Activated naive CD8-positive, alpha-beta T cell treated with anti-CD3 and anti-CD28 coated beads, Interleukin-2, amount 50 U/mL, for 24 hours (primary cell): ENCODE results near the gene CACNB4.
"Not testable (repeated sequence)": the region's sequence is repeated elsewhere in the genome, so short reads cannot be mapped to it uniquely, and the experiment has no call there.

Experiments used
- ATAC-seq: fragments of 150-1000 bp; cut with Tn5 transposase; one replicate; pipeline ENCODE4 v1.10.0; 2021
- DNase-seq: peaks from one replicate; pipeline ENCODE4 v3.0.0; 2021
- H3K27ac Mint-ChIP-seq: one replicate; pipeline ENCODE4 v1.8.0; 2021; ENCODE audit warnings: mild to moderate bottlenecking, mixed read lengths
- H3K27me3 Mint-ChIP-seq: one replicate; pipeline ENCODE4 v1.8.0; 2021; ENCODE audit warnings: mixed read lengths
- H3K36me3 Mint-ChIP-seq: one replicate; pipeline ENCODE4 v1.8.0; 2021; ENCODE audit warnings: low read depth, mixed read lengths
- H3K4me1 Mint-ChIP-seq: one replicate; pipeline ENCODE4 v1.8.0; 2021; ENCODE audit warnings: mixed read lengths
- H3K4me3 Mint-ChIP-seq: one replicate; pipeline ENCODE4 v1.8.0; 2021; ENCODE audit warnings: mild to moderate bottlenecking, moderate library complexity, mixed read lengths
- H3K9me3 Mint-ChIP-seq: one replicate; pipeline ENCODE4 v1.8.0; 2021; ENCODE audit warnings: mixed read lengths

The CACNB4 gene

DNA sequence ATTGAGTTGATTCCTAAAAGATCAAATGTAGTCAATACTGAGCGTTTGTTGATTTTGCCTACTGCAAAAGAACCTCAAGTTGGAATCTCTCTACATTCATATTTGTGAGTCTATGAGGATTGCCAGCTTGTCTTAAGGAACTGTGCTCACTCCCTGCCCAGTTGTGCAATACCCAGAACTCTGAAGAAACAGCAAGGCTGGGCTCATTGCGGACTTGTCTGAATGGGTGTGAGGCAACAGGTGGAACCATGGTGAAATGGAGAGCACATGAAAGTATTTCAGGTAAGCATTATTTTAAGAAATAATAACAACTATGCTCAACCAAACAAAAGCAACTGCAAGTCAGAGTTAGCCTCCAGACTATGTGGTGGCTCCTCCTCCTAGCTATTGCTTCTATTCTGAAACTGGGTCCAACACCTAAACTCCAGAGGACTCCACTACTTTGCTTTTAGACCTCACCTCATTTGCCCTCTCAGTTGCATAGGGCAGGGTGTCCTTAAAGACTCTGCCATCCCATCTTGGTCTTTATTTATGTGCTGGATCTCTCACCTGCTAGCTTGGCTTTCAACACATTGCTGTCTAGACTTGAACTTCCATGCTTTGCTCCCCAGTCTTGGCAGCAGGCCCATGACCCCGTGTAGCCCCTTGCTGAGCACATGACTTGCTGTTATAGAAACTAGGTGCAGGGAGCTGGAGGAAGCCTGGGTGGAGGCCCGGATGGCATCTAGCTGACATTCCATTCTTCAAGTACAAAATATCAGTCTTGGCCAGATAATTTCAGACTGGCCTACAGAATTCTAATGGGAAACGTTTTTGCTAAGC lies 175.8 kb downstream of the CACNB4 start:
- H3K4me3 Mint-ChIP-seq, result no peak overlapping the region
- ATAC-seq (no peak), DNase-seq (no peak)
- H3K4me1 Mint-ChIP-seq, result no peaks in the 10 kb centered on the region
- H3K27me3 Mint-ChIP-seq, result peaks cover 9% of the 10 kb centered on the region
- no peaks in the 10 kb centered on the region for H3K9me3 Mint-ChIP-seq
- H3K36me3 Mint-ChIP-seq, result no peaks in the 10 kb centered on the region
- H3K27ac Mint-ChIP-seq, result no peak overlapping the region

DNA sequence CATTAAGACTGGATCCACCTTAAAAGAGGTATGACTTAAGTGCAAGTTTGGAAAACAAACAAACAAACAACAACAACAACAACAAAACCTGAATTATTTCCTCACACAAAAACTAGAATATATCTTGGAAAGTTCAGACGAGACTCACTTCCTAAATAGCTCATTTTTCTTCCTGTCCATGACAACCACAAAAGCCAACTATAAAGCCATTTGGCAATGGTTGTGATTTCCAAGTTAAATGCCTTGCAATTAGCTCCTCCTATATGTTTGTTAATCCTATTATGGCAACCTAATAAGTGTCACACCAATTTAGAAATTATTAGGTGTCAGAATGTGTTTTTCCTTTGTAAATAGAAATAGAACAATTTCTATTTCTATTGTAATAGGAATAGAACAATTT lies 179.1 kb downstream of the CACNB4 start:
- H3K4me3 Mint-ChIP-seq, result no peak overlapping the region
- H3K4me1 Mint-ChIP-seq, result no peaks in the 10 kb centered on the region
- no peaks in the 10 kb centered on the region for H3K27me3 Mint-ChIP-seq
- H3K9me3 Mint-ChIP-seq, result no peaks in the 10 kb centered on the region
- ATAC-seq (no peak), DNase-seq (no peak)
- H3K27ac Mint-ChIP-seq, result no peak overlapping the region
- no peaks in the 10 kb centered on the region for H3K36me3 Mint-ChIP-seq

DNA sequence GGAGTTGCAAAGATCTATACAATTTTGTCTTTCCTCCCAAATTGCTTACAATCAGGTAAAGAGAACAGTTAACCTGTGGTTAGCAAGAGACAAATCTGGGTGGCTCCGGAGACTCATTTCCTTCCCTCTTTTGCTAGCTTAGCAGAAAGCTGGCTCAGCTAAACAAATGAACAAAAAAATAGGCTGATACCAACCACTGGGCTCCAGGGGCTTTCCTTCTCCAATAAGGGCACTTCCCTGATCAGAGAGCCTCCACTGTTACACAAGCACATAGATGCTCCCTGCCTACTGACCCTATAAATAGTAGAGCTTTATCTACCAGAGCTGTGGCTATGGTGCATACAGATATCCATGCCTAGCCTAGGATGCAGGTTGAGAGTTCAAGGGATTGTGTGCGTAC lies 180.5 kb downstream of the CACNB4 start:
- no peak overlapping the region for H3K27ac Mint-ChIP-seq
- no peaks in the 10 kb centered on the region for H3K36me3 Mint-ChIP-seq
- ATAC-seq, result no peak
- H3K4me3 Mint-ChIP-seq, result no peak overlapping the region
- H3K27me3 Mint-ChIP-seq, result peaks cover 8% of the 10 kb centered on the region
- H3K4me1 Mint-ChIP-seq, result no peaks in the 10 kb centered on the region
- no peak for DNase-seq
- H3K9me3 Mint-ChIP-seq, result no peaks in the 10 kb centered on the region

DNA sequence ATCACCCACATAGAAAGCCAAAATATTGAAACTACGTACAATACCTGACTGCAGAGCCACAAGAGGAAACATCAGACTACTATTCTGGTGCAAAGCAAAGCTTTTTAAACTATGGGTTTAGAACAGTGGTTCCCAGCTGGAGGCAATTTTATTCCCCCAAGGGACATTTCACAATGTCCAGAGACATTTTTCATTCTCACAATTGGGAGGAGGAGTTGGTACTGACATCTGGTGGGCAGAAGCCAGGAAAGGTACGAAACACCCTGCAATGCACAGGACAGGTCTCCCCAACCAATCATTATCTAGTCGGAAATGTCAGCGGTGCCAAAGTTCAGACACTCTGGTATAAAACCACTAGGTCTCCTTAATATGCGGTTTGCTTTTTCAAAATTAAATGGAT lies 182.2 kb downstream of the CACNB4 start:
- Mint-ChIP-seq H3K4me3 (no peak overlapping the region), H3K27me3 (peaks cover 15% of the 10 kb centered on the region), H3K36me3 (no peaks in the 10 kb centered on the region), H3K27ac (no peak overlapping the region), H3K4me1 (no peaks in the 10 kb centered on the region), H3K9me3 (no peaks in the 10 kb centered on the region)
- DNase-seq (no peak), ATAC-seq (no peak)

DNA sequence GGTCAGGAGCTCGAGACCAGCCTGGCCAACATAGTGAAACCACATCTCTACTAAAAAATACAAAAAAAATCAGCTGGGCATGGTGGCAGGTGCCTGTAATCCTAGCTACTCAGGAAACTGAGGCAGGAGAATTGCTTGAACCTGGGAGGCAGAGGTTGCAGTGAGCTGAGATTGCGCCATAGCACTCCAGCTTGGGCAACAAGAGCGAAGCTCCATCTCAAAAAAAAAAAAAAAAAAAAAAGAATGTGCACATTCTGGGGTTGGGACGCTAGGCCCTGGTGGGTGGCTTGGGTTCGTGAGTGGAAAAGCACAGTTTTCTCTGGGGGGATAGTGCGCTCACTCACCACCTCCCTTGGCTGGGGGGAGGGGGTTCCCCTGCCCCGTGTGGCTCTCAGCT lies 183.2 kb downstream of the CACNB4 start:
- ATAC-seq, H3K36me3 Mint-ChIP-seq, H3K9me3 Mint-ChIP-seq, DNase-seq, H3K4me1 Mint-ChIP-seq, H3K27ac Mint-ChIP-seq, H3K4me3 Mint-ChIP-seq: not testable (repeated sequence)
- H3K27me3 Mint-ChIP-seq, result peaks cover 18% of the 10 kb centered on the region

DNA sequence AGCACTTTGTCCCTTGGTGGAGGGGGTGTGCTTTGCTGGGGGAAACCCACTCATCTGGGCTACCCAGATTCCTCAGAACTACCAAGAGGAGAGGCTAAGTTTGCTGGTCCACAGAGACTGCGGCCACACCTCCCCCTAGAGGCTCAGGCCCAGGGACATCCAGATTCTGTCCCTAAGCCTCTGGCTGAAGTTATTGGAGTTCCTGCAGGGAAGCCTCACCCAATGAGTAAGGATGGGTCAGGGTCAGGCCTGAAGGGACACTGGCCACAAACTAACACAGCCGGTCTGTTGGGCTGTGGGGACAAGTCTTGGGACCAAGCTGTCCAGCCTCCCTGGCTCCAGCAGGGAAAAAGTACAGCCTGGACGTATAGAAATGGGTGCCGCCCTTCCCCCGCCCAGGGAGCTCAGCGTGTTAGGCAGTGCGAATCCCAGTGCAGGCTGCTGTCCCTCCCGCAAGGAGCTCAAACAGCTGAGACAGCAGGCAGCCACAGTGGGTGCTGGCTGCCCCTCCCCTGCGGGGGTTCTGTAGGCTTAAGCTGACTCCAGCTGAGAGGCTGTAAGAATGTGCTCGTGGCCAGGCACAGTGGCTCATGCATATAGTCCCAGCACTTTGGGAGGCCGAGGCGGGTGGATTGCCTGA lies 183.7 kb downstream of the CACNB4 start:
- peaks cover 18% of the 10 kb centered on the region for H3K27me3 Mint-ChIP-seq
- no peaks in the 10 kb centered on the region for H3K9me3 Mint-ChIP-seq
- H3K27ac Mint-ChIP-seq, result no peak overlapping the region
- no peak for DNase-seq
- H3K4me1 Mint-ChIP-seq, result no peaks in the 10 kb centered on the region
- H3K36me3 Mint-ChIP-seq, result no peaks in the 10 kb centered on the region
- no peak overlapping the region for H3K4me3 Mint-ChIP-seq
- no peak for ATAC-seq

DNA sequence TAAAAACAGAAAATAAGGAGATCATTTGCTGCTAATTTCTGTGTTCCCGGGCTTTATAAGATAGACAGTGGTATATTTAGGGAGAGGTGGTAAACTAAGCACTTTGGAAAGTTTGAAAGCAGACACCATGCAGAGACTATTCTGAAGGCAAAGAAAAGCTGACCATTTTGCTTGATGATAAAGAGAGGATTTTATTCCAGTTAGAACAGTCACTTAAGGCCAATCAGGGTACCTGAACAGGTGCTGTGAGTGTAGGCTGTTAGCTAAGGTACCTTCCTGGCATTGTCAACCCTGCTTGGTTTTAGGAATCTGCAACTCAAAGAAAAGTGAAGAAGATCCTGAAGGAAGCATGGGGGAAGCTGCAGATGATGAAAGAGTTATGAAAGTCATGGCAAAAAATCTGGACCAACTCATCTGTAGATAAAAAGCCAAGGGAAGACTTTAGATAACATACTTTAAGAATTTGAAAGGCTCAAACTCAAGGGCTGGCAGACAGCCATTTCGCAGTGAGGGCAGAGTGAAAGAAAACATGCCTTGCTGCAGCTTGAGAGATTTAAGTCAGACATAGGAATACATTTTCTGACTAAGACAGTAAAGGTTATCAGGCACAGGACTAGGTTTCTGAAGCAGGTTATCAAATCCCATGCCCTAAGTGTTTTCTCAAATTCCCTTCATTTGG lies 190.5 kb downstream of the CACNB4 start:
- Mint-ChIP-seq H3K9me3 (no peaks in the 10 kb centered on the region), H3K4me1 (no peaks in the 10 kb centered on the region), H3K27me3 (peaks cover 12% of the 10 kb centered on the region), H3K36me3 (no peaks in the 10 kb centered on the region), H3K4me3 (no peak overlapping the region), H3K27ac (no peak overlapping the region)
- DNase-seq, result no peak
- ATAC-seq, result no peak

DNA sequence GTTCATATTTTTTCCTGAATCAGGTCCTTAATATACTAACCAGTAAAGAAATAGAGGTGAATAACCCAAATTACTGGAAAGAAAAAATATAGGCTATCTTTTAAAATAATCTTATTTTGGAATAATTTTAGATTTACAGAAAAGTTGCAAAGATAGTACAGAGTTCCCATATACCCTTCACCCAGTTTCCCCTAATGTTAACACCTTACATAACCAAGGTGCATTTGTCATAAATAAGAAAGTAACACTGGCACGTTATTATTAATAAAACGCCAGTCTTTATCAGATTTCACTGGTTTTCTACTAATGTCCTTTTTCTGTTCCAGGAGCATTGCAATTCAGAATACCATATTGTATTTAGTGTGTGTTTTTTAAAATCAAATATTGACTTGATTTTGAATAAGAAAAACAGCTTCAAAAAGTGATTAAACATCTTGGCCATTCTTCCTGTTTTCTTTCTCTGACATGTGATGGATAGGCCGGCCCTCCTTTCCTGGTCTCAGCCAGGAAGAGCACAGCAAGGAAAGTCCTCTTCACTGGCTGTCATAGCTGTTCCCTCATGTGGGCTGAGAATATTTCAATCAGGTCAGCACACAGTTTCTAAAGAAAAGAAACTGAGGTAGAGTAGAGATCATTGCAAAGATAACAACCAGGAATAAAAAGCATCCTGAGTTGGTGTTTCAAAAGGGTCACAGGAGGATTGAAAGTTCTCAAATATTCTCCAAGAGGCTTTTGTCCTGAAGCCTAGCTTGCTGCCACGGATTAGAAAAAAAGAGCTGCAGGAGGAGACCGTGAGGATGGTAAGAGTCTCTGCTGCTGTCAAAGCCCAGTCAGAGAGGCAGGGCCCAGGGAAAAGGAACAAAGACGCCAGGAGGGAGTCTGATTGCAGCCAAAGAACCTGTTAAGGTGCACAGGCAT lies 191.3 kb downstream of the CACNB4 start:
- Mint-ChIP-seq H3K9me3 (no peaks in the 10 kb centered on the region), H3K27ac (no peak overlapping the region), H3K4me3 (no peak overlapping the region), H3K36me3 (no peaks in the 10 kb centered on the region), H3K4me1 (no peaks in the 10 kb centered on the region), H3K27me3 (peaks cover 12% of the 10 kb centered on the region)
- no peak for ATAC-seq
- no peak for DNase-seq

DNA sequence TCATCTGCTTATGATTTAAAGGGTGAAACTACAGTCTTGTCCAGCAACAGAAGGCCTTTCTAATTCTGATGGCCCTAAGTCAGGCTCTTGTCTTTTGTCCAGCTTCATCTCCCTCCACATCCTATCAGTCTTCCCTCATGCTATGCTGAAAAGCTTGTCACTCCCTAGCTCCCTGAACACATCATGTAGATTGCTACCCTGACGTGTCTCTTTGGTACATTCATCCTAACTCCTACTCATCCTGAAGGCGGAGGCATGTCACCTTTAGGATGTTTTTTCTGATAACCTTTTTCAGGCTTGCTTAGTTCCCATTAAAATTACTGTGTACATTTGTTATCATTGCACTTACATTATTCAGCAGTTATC lies 192.2 kb downstream of the CACNB4 start:
- no peak for ATAC-seq
- Mint-ChIP-seq H3K36me3 (no peaks in the 10 kb centered on the region), H3K4me1 (no peaks in the 10 kb centered on the region), H3K27ac (no peak overlapping the region), H3K9me3 (no peaks in the 10 kb centered on the region), H3K4me3 (no peak overlapping the region), H3K27me3 (peaks cover 8% of the 10 kb centered on the region)
- no peak for DNase-seq

DNA sequence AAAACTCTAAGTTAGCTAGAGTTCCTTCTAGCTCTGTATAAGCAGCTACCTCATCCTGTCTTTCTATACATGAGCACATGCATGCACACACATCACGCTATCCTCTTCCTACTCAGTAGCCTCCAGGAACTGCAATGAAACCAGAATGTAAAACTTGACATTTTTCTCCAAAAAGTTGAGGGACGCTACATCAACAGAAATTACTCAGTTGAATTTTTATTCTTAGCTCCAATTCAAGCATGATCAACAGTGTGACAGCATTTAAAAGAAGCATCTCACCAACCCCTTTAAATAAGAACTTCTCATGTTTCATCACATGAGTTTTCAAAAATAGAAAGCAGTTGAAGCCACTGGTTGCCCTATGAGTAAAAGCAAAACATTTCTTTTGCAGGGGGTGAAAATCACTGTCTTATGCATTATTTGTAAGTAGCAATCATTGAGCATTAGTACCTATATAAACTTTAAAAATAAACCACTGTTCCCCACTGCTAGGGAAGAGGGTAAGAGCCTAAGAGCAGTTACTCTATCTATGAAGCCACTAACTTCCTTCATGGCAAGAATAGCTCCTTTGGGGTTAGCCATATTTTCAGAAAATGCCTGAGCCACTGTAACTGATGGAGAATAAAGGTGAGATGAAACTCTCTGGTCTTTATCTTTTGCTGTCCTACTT lies 192.7 kb downstream of the CACNB4 start:
- Mint-ChIP-seq H3K36me3 (no peaks in the 10 kb centered on the region), H3K9me3 (no peaks in the 10 kb centered on the region), H3K4me1 (no peaks in the 10 kb centered on the region), H3K27me3 (peaks cover 7% of the 10 kb centered on the region), H3K27ac (no peak overlapping the region), H3K4me3 (no peak overlapping the region)
- no peak for DNase-seq
- no peak for ATAC-seq

DNA sequence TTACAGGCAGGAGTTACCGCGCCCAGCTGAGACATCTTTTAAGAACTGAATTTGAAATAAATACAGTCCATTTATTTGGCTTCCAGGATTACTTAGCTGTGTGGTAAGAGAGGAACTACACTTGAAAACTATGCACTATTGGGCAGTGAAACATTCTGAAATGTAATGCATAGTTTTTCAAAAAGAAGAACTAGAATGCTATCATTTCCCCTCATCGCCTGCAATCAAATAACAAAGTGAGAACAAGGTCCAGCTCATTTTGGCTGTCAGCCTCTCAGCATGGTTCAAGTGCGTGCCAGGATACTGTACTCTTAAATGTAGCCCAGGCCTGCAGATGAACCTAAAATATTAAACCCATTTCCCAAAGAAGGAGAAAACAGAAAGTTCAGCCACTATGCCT lies 194.0 kb downstream of the CACNB4 start:
- no peak for ATAC-seq
- Mint-ChIP-seq H3K36me3 (no peaks in the 10 kb centered on the region), H3K9me3 (no peaks in the 10 kb centered on the region), H3K4me3 (no peak overlapping the region), H3K27me3 (peaks cover 5% of the 10 kb centered on the region), H3K27ac (no peak overlapping the region), H3K4me1 (no peaks in the 10 kb centered on the region)
- no peak for DNase-seq

DNA sequence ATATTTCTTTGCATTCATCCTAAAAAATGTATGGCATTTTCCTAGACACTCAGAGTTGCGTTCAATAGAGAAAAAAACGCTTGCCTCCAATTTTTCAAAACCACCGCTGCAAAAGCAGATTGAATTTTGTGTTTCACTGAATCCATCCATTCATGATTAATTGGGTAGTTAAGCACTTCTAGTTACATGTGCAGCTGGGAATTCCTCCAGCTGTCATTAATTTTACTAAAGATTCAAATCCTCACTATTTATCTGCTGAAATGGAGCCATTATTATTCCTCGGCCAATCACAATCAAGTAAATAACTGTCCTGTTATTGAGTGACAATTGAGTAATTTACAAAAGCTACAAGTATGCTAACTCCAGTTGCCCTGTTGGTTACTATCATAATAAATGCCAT lies 194.8 kb downstream of the CACNB4 start:
- Mint-ChIP-seq H3K36me3 (no peaks in the 10 kb centered on the region), H3K4me1 (no peaks in the 10 kb centered on the region), H3K9me3 (no peaks in the 10 kb centered on the region)

DNA sequence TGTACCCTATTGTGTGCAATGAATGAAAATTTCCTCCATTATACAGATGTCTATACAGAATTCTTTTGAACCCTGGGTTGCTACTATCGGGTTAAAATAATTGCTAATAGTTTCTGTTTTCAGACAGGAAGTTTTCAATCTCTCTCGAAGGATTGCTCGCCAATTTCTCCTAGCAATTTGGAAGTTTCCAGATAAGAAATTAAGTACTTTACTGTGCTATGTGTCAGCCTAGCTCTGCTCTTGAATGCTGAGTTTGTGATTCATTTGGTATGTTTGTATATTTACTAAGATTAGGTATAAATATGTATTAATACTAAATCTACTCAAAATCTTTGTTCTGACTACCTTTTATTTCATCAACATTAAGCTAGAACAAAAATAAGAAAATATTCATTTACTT lies 196.0 kb downstream of the CACNB4 start:
- Mint-ChIP-seq H3K27me3 (peaks cover 3% of the 10 kb centered on the region), H3K4me1 (no peaks in the 10 kb centered on the region), H3K4me3 (no peak overlapping the region), H3K27ac (no peak overlapping the region), H3K9me3 (no peaks in the 10 kb centered on the region), H3K36me3 (no peaks in the 10 kb centered on the region)
- DNase-seq (no peak), ATAC-seq (no peak)

More for the DNA sequence above, 194.8 kb downstream of the CACNB4 start:
- Mint-ChIP-seq H3K27me3 (peaks cover 3% of the 10 kb centered on the region), H3K4me3 (no peak overlapping the region), H3K27ac (no peak overlapping the region)
- ATAC-seq (no peak), DNase-seq (no peak)

DNA sequence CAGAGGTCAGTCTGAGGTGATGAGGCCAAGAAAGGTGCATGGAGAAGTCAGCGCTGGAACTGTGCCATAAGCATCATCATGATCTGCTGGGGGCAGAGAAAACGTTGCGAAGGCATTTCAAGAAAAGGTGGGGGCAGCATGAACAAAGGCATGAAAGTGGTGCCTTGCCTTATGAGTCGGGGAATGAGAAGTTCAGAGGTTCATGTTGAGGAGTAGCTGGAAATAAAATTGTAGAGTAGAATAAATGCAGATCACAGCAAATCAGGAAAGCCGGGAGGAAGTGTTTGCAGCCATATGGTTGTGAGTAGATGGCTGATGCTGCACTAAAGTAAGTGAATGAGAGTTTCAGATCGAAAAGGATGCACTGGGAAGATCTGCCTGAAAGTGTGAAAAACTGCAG lies 198.5 kb downstream of the CACNB4 start:
- Mint-ChIP-seq H3K9me3 (peaks cover under 1% of the 10 kb centered on the region), H3K27me3 (peaks cover 3% of the 10 kb centered on the region), H3K27ac (no peak overlapping the region), H3K4me3 (no peak overlapping the region), H3K36me3 (no peaks in the 10 kb centered on the region), H3K4me1 (no peaks in the 10 kb centered on the region)
- DNase-seq (no peak), ATAC-seq (no peak)
